HL-60 (cell line): ENCODE measurements around the gene RPUSD3.

Source experiments
- CTCF ChIP-seq: IDR thresholded peaks from one replicate; pipeline ENCODE4 v1.5.1; 2011; ENCODE audit warnings: low read length, control low read depth, inconsistent platforms; ENCODE audit not compliant: insufficient read depth
- POLR2AphosphoS5 ChIP-seq: IDR thresholded peaks from 2 replicates; pipeline ENCODE4 v1.6.1; 2012; ENCODE audit warnings: low read depth
- REST ChIP-seq: IDR thresholded peaks from 2 replicates; pipeline ENCODE4 v1.6.1; 2012; ENCODE audit warnings: low read depth; ENCODE audit not compliant: insufficient replicate concordance
- SPI1 ChIP-seq: IDR thresholded peaks from 2 replicates; pipeline ENCODE4 v1.6.1; 2012; ENCODE audit warnings: low read depth, mild to moderate bottlenecking, borderline replicate concordance

GRCh38 chr3:9891072-9891622, 47.3 kb upstream of the RPUSD3 start:
- TF ChIP-seq CTCF (no peak), POLR2AphosphoS5 (no peak), SPI1 (no peak), REST (no peak)
